CD14-positive monocyte (primary cell): ENCODE results near the gene PIM3. TPM values are rescaled to one million over a fixed set of nuclear protein-coding genes. Genes with fewer than 3 reads are reported as not detected.

Source experiments
- DNase-seq, 3 donors: peaks; one replicate each; pipeline ENCODE4 v3.0.0-alpha.2; 2011 to 2022
- H2AFZ ChIP-seq: 2 replicates; pipeline ENCODE4 v1.6.0; 2012; ENCODE audit warnings: mild to moderate bottlenecking, low read depth, low read length, inconsistent platforms; ENCODE audit not compliant: insufficient read depth, poor library complexity, severe bottlenecking
- H3K27ac ChIP-seq, 2 donors: 1 replicate in 1 of 2; 2 replicates in 1 of 2; pipeline ENCODE4 v1.5.1; 2012 to 2013; ENCODE audit warnings: low read length in 2 of 2, control low read depth in 1 of 2, inconsistent platforms in 1 of 2, low read depth in 1 of 2, mild to moderate bottlenecking in 1 of 2
- H3K27me3 ChIP-seq, 2 donors: one replicate each; pipeline versions ENCODE4 v1.6.0 to v1.6.1; 2011 to 2013; ENCODE audit warnings: low read length in 2 of 2; ENCODE audit not compliant: control insufficient read depth in 2 of 2, insufficient read depth in 2 of 2
- H3K36me3 ChIP-seq, 2 donors: replicated peaks in 1 of 2; 1 replicate in 1 of 2; 2 replicates in 1 of 2; pipeline versions ENCODE4 v1.5.1 to v1.6.1; 2012 to 2013; ENCODE audit warnings: low read length in 2 of 2, control low read depth in 1 of 2, inconsistent platforms in 1 of 2, mild to moderate bottlenecking in 1 of 2; ENCODE audit not compliant: insufficient read depth in 2 of 2, control insufficient read depth in 1 of 2
- H3K4me1 ChIP-seq, 2 donors: 1 replicate in 1 of 2; 2 replicates in 1 of 2; pipeline versions ENCODE4 v1.5.1 to v1.6.1; 2012 to 2013; ENCODE audit warnings: low read length in 2 of 2, control low read depth in 1 of 2, inconsistent platforms in 1 of 2, mild to moderate bottlenecking in 1 of 2, moderate library complexity in 1 of 2; ENCODE audit not compliant: insufficient read depth in 2 of 2, control insufficient read depth in 1 of 2
- H3K4me2 ChIP-seq: replicated peaks from 2 replicates; pipeline ENCODE3; 2012; ENCODE audit warnings: low read length, moderate library complexity, mild to moderate bottlenecking; ENCODE audit not compliant: poor library complexity, severe bottlenecking; ENCODE audit errors: extremely low read depth
- H3K4me3 ChIP-seq, 3 experiments: fragments of 200-600 bp in 1 of 3; sonication (generic) in 1 of 3; replicated peaks in 1 of 3; 1 replicate in 2 of 3; 2 replicates in 1 of 3; pipeline ENCODE4 v1.5.1; 2011 to 2013; ENCODE audit warnings: low read length in 3 of 3, mild to moderate bottlenecking in 3 of 3, control low read depth in 2 of 3, low read depth in 2 of 3, inconsistent platforms in 1 of 3, moderate library complexity in 1 of 3
- H3K79me2 ChIP-seq: 2 replicates; pipeline ENCODE4 v1.6.0; 2012; ENCODE audit warnings: mild to moderate bottlenecking, control low read depth, inconsistent platforms, low read length, moderate library complexity; ENCODE audit not compliant: insufficient read depth
- H3K9ac ChIP-seq: 2 replicates; pipeline ENCODE4 v1.6.0; 2017; ENCODE audit warnings: low read length, mild to moderate bottlenecking; ENCODE audit not compliant: insufficient read depth, poor library complexity, severe bottlenecking
- H3K9me3 ChIP-seq, 2 donors: replicated peaks in 1 of 2; 1 replicate in 1 of 2; 2 replicates in 1 of 2; pipeline versions ENCODE4 v1.5.1 to v1.6.1; 2012 to 2013; ENCODE audit warnings: low read length in 2 of 2, control low read depth in 1 of 2; ENCODE audit not compliant: control insufficient read depth in 1 of 2, insufficient read depth in 1 of 2
- H4K20me1 ChIP-seq: 2 replicates; pipeline ENCODE4 v1.6.0; 2012; ENCODE audit warnings: mild to moderate bottlenecking, low read length, control low read depth, moderate library complexity; ENCODE audit not compliant: insufficient read depth
- H3K27ac Mint-ChIP-seq, 7 donors: one replicate each; pipeline ENCODE4 v1.8.0; 2020; ENCODE audit warnings: mild to moderate bottlenecking in 7 of 7, mixed read lengths in 7 of 7, moderate library complexity in 6 of 7, inconsistent platforms in 2 of 7
- H3K27me3 Mint-ChIP-seq, 3 donors: one replicate each; pipeline ENCODE4 v1.8.0; 2021 to 2022; ENCODE audit warnings: low read depth in 3 of 3, mild to moderate bottlenecking in 3 of 3, mixed read lengths in 3 of 3, moderate library complexity in 3 of 3, inconsistent platforms in 1 of 3
- H3K36me3 Mint-ChIP-seq, 2 donors: one replicate each; pipeline ENCODE4 v1.8.0; 2020; ENCODE audit warnings: mixed read lengths in 2 of 2, inconsistent platforms in 1 of 2, mild to moderate bottlenecking in 1 of 2
- H3K4me1 Mint-ChIP-seq: one replicate; pipeline ENCODE4 v1.8.0; 2020; ENCODE audit warnings: mild to moderate bottlenecking, mixed read lengths
- H3K4me3 Mint-ChIP-seq, 2 donors: one replicate each; pipeline ENCODE4 v1.8.0; 2020; ENCODE audit warnings: mild to moderate bottlenecking in 2 of 2, mixed read lengths in 2 of 2, moderate library complexity in 1 of 2
- H3K9me3 Mint-ChIP-seq, 7 donors: one replicate each; pipeline ENCODE4 v1.8.0; 2020 to 2022; ENCODE audit warnings: mixed read lengths in 7 of 7, mild to moderate bottlenecking in 6 of 7, moderate library complexity in 6 of 7, inconsistent platforms in 2 of 7
- CTCF ChIP-seq: fragments of 200-600 bp; IDR thresholded peaks from one replicate; pipeline ENCODE4 v1.8.0; 2022; ENCODE audit warnings: antibody characterized with exemption, mild to moderate bottlenecking
- WGBS: methylation state at CpG from one replicate; pipeline ENCODE4 v1.1.5; 2013; ENCODE audit warnings: missing lambda C conversion rate; ENCODE audit not compliant: insufficient coverage; 5-methylcytosine and 5-hydroxymethylcytosine counted together
- intact Hi-C, 2 donors: fragments of 100-400 bp; cut with micrococcal nuclease; formaldehyde crosslinking; loops; one replicate each; pipeline versions ENCODE4 v1.15.0 to v1.15.1; 2023
- polyA plus RNA-seq, 3 donors: library from polyadenylated mRNA; depleted of rRNA in 1 of 3; unstranded in 2 of 3; stranded (reverse) in 1 of 3; fragments of 300-500 nt in 2 of 3; fragments of >200 nt in 1 of 3; fragmentation: Illumina TruSeq in 2 of 3; gene quantifications; 1 replicate in 2 of 3; 2 replicates in 1 of 3; pipeline ENCODE4 v1.2.3, GENCODE V29; 2012 to 2021

PIM3 gene
- polyA plus RNA-seq, 3 donors = 38.8 to 135 (median 40.4) TPM

GRCh38 chr22:49937758-49938564, 22.6 kb upstream of the PIM3 start:
- no peak for TF ChIP-seq CTCF
- Mint-ChIP-seq H3K36me3 (peaks cover 2 to 5% of the 10 kb centered on the region in 2 donors), H3K27ac (peak overlapping the region in 2 of 7 donors; percentile 68), H3K4me1 (peaks cover 19% of the 10 kb centered on the region), H3K4me3 (no peak overlapping the region), H3K27me3 (peaks cover 0 to 8% (median 6%) of the 10 kb centered on the region in 3 donors), H3K9me3 (peaks cover 0 to 7% (median 5%) of the 10 kb centered on the region in 7 donors)
- Histone ChIP-seq H2AFZ (no peak overlapping the region), H3K27ac (no peak overlapping the region), H3K27me3 (no peaks in the 10 kb centered on the region), H3K79me2 (peaks cover 6% of the 10 kb centered on the region), H3K9ac (no peak overlapping the region), H3K4me3 (no peak overlapping the region), H3K4me2 (no peak overlapping the region), H3K4me1 (peaks cover 32 to 33% of the 10 kb centered on the region in 2 donors), H4K20me1 (no peaks in the 10 kb centered on the region), H3K9me3 (no peaks in the 10 kb centered on the region), H3K36me3 (no peaks in the 10 kb centered on the region)
- 91% methylated on average over 17 of the region's 27 CpGs for WGBS
- DNase-seq = no peak
- intact Hi-C loops = loop anchor here in 1 of 2 donors (2.0 to 10.0 kb wide), 2 partner anchors 253 to 597 kb away; partner anchors contain the start of gene TYMP

GRCh38 chr22:49938565-49939136, 21.9 kb upstream of the PIM3 start:
- peaks cover 0 to 8% (median 6%) of the 10 kb centered on the region in 3 donors for H3K27me3 Mint-ChIP-seq
- Histone ChIP-seq H3K9ac (no peak overlapping the region), H3K79me2 (peaks cover 6% of the 10 kb centered on the region), H3K27me3 (no peaks in the 10 kb centered on the region), H3K9me3 (no peaks in the 10 kb centered on the region), H3K36me3 (no peaks in the 10 kb centered on the region), H3K27ac (no peak overlapping the region), H3K4me3 (no peak overlapping the region), H3K4me2 (no peak overlapping the region), H2AFZ (no peak overlapping the region), H3K4me1 (peaks cover 26% of the 10 kb centered on the region in 2 donors), H4K20me1 (no peaks in the 10 kb centered on the region)
- H3K27ac Mint-ChIP-seq = peak overlapping the region in 2 of 7 donors; percentile 27 to 32
- H3K4me1 Mint-ChIP-seq = peaks cover 12% of the 10 kb centered on the region
- H3K36me3 Mint-ChIP-seq = no peaks in the 10 kb centered on the region
- intact Hi-C loops = loop anchor here in 1 of 2 donors (10.0 kb wide), 1 partner anchor 596 kb away; the partner anchor contains the start of gene TYMP
- WGBS = 94% methylated on average over 16 of the region's 19 CpGs
- peaks cover 0 to 7% (median 5%) of the 10 kb centered on the region in 7 donors for H3K9me3 Mint-ChIP-seq
- no peak overlapping the region for H3K4me3 Mint-ChIP-seq
- DNase-seq = no peak
- TF ChIP-seq CTCF = no peak
